HCT116 (cell line): ENCODE data around the gene PAQR6. TPM values are rescaled to one million over a fixed set of nuclear protein-coding genes. Genes with fewer than 3 reads are reported as not detected.

Experiments used
- ATAC-seq: fragments of 200-7000 bp; cut with Tn5 transposase; 2 replicates; pipeline ENCODE4 v1.9.1; 2020; ENCODE audit warnings: mild to moderate bottlenecking, moderate library complexity
- BruUV-seq: library from RNA; stranded (reverse); fragments of 400-500 nt; replicated peaks from 2 replicates; lab custom pipeline; 2021; lab: Mats Ljungman, UMichigan
- CTCF ChIA-PET: fragments of 300-600 bp; sonication (Branson Sonifier 250); formaldehyde crosslinking; loops from one replicate; lab custom pipeline; 2021; ENCODE audit warnings: antibody characterized with exemption; lab: Charles Lee
- POLR2A ChIA-PET: fragments of 300-600, 350-600 bp; sonication (Branson Sonifier 250); formaldehyde crosslinking; loops from one replicate; lab custom pipeline; 2021; ENCODE audit warnings: antibody characterized with exemption; lab: Charles Lee
- RAD21 ChIA-PET, 2 experiments: fragments of 300-600 bp; sonication (Branson Sonifier 250); formaldehyde crosslinking; loops; one replicate each; lab custom pipeline; 2023; ENCODE audit warnings: low total read pairs in 2 of 2; ENCODE audit not compliant: uncharacterized antibody in 2 of 2, unreplicated experiment in 2 of 2, low non-redundant PET in 1 of 2; lab: Charles Lee
- DNase-seq: peaks from one replicate; pipeline ENCODE4 v3.0.0-alpha.2; 2010; ENCODE audit warnings: low read depth, low spot score
- H2AFZ ChIP-seq: fragments of 200-600 bp; shearing (Covaris generic), sonication (generic); 2 replicates; pipeline ENCODE4 v1.6.1; 2017; ENCODE audit warnings: low read depth, mixed run types, mixed read lengths, antibody characterized with exemption, low read length; ENCODE audit not compliant: poor library complexity, severe bottlenecking
- H3K27ac ChIP-seq: 2 replicates; pipeline ENCODE4 v1.5.1; 2012; ENCODE audit warnings: low read depth, low read length
- H3K27me3 ChIP-seq: fragments of 200-600 bp; sonication (generic); 2 replicates; pipeline ENCODE4 v1.6.1; 2016; ENCODE audit warnings: mixed run types, low read length, mixed read lengths; ENCODE audit not compliant: insufficient read depth
- H3K36me3 ChIP-seq, 2 experiments: fragments of 200-500 bp in 1 of 2; fragments of 200-600 bp in 1 of 2; sonication (Bioruptor generic) in 1 of 2; sonication (generic) in 1 of 2; 2 replicates each; pipeline versions ENCODE4 v1.5.1 to v1.6.1; 2014 to 2016; ENCODE audit warnings: low read length in 2 of 2, inconsistent platforms in 1 of 2, mixed read lengths in 1 of 2, mixed run types in 1 of 2; ENCODE audit not compliant: insufficient read depth in 2 of 2, control insufficient read depth in 1 of 2
- H3K4me1 ChIP-seq, 2 experiments: fragments of 200-600 bp in 1 of 2; sonication (generic) in 1 of 2; 2 replicates each; pipeline versions ENCODE4 v1.5.1 to v1.6.1; 2012 to 2017; ENCODE audit warnings: low read length in 2 of 2, inconsistent platforms in 1 of 2, mild to moderate bottlenecking in 1 of 2, mixed read lengths in 1 of 2, mixed run types in 1 of 2, moderate library complexity in 1 of 2; ENCODE audit not compliant: insufficient read depth in 2 of 2, control insufficient read depth in 1 of 2
- H3K4me2 ChIP-seq: fragments of 200-600 bp; sonication (generic); 2 replicates; pipeline ENCODE4 v1.6.1; 2017; ENCODE audit warnings: mixed run types, low read length, mixed read lengths
- H3K4me3 ChIP-seq, 2 experiments: fragments of 200-600 bp in 1 of 2; sonication (generic) in 1 of 2; replicated peaks in 1 of 2; 2 replicates each; pipeline ENCODE4 v1.5.1; 2011 to 2016; ENCODE audit warnings: low read length in 2 of 2, control low read depth in 1 of 2, low read depth in 1 of 2, mild to moderate bottlenecking in 1 of 2, mixed read lengths in 1 of 2, mixed run types in 1 of 2
- H3K79me2 ChIP-seq: fragments of 200-600 bp; sonication (generic); 2 replicates; pipeline ENCODE4 v1.6.1; 2017; ENCODE audit warnings: mild to moderate bottlenecking, mixed run types, low read length, moderate library complexity, mixed read lengths; ENCODE audit not compliant: insufficient read depth
- H3K9ac ChIP-seq: fragments of 200-600 bp; sonication (generic); 2 replicates; pipeline ENCODE4 v1.6.1; 2016; ENCODE audit warnings: low read length, mixed read lengths
- H3K9me2 ChIP-seq: fragments of 200-600 bp; sonication (generic), shearing (Covaris generic); 2 replicates; pipeline ENCODE4 v1.6.1; 2017; ENCODE audit warnings: mixed run types, mild to moderate bottlenecking, moderate library complexity; ENCODE audit not compliant: insufficient read depth
- H3K9me3 ChIP-seq, 2 experiments: fragments of 200-500 bp in 1 of 2; fragments of 200-600 bp in 1 of 2; sonication (Bioruptor generic) in 1 of 2; sonication (generic) in 1 of 2; 2 replicates each; pipeline ENCODE4 v1.6.1; 2014 to 2017; ENCODE audit warnings: low read length in 2 of 2, mixed read lengths in 2 of 2, inconsistent platforms in 1 of 2, low read depth in 1 of 2, mild to moderate bottlenecking in 1 of 2, mixed run types in 1 of 2, moderate library complexity in 1 of 2; ENCODE audit not compliant: control insufficient read depth in 1 of 2, insufficient read depth in 1 of 2
- H4K20me1 ChIP-seq: fragments of 200-600 bp; sonication (generic), shearing (Covaris generic); 2 replicates; pipeline ENCODE4 v1.6.1; 2017; ENCODE audit warnings: mixed run types, mild to moderate bottlenecking, moderate library complexity; ENCODE audit not compliant: insufficient read depth
- CBX3 ChIP-seq: IDR thresholded peaks from 2 replicates; pipeline ENCODE4 v1.6.1; 2012; ENCODE audit warnings: low read depth
- CTCF ChIP-seq, 3 experiments: fragments of 200-600 bp in 1 of 3; sonication (generic) in 1 of 3; IDR thresholded peaks in 2 of 3; conservative IDR thresholded peaks in 1 of 3; 2 replicates each; pipeline ENCODE4 v1.5.1; 2012 to 2017; ENCODE audit warnings: low read depth in 2 of 3, low read length in 2 of 3, antibody characterized with exemption in 1 of 3, borderline replicate concordance in 1 of 3, control low read depth in 1 of 3, mild to moderate bottlenecking in 1 of 3, mixed read lengths in 1 of 3, mixed run types in 1 of 3, moderate library complexity in 1 of 3; ENCODE audit not compliant: insufficient read depth in 1 of 3
- EGR1 ChIP-seq: IDR thresholded peaks from 2 replicates; pipeline ENCODE4 v1.6.1; 2012; ENCODE audit warnings: low read depth
- EZH2phosphoT487 ChIP-seq: fragments of 200-600 bp; IDR thresholded peaks from 2 replicates; pipeline ENCODE4 v1.6.1; 2018; ENCODE audit warnings: antibody characterized with exemption, borderline replicate concordance
- JUND ChIP-seq: IDR thresholded peaks from 2 replicates; pipeline ENCODE4 v1.6.1; 2012
- ZBTB33 ChIP-seq: IDR thresholded peaks from 2 replicates; pipeline ENCODE4 v1.6.1; 2011; ENCODE audit warnings: mild to moderate bottlenecking, low read length, moderate library complexity; ENCODE audit not compliant: insufficient replicate concordance; ENCODE audit errors: extremely low read depth
- intact Hi-C: fragments of 100-400 bp; cut with micrococcal nuclease; formaldehyde crosslinking; loops from 2 replicates; pipeline ENCODE4 v1.10.0; 2022
- total RNA-seq: library from RNA; stranded (reverse); gene quantifications from one replicate; pipeline ENCODE4 v1.2.1, GENCODE V29; 2021; ENCODE audit not compliant: unreplicated experiment

PAQR6 gene
- total RNA-seq, 1 experiment from 2014 or later = 10.9 TPM

- CTCF ChIA-PET = interaction anchor here (0.6 to 1.5 kb wide), 3 partner anchors 9 to 254 kb away, joined by 3 to 7 read pairs (median 3); no protein-coding TSS in a partner anchor
These were observed 14.3 kb downstream of the PAQR6 start for GRCh38 chr1:156233426-156234127.

More at GRCh38 chr1:156233426-156234127, 14.3 kb downstream of the PAQR6 start:
- H2AFZ ChIP-seq = no peak overlapping the region
- H3K27me3 ChIP-seq = no peaks in the 10 kb centered on the region
- BruUV-seq = no TSS peak
- peaks cover 0 to 7% of the 10 kb centered on the region in 2 experiments; a peak in 2 of 4 replicates for H3K36me3 ChIP-seq
- H3K4me2 ChIP-seq = peak overlapping the region; percentile 56
- intact Hi-C loops = no loop called here
- ATAC-seq (no peak), DNase-seq (no peak)
- peak overlapping the region; percentile 5; the same call in 1 of the 2 replicates for H3K9ac ChIP-seq
- POLR2A ChIA-PET = interaction anchor here (0.7 to 1.1 kb wide), 2 partner anchors 8 to 49 kb away, joined by 3 to 4 read pairs; partner anchors contain the start of gene SMG5
- H3K27ac ChIP-seq = no peak overlapping the region
- H4K20me1 ChIP-seq = no peaks in the 10 kb centered on the region
- peaks cover 4 to 20% of the 10 kb centered on the region in 2 experiments; a peak in 3 of 4 replicates for H3K4me1 ChIP-seq
- RAD21 ChIA-PET = no interaction called here
- H3K4me3 ChIP-seq = no peak overlapping the region
- H3K9me2 ChIP-seq = no peaks in the 10 kb centered on the region
- no peaks in the 10 kb centered on the region for H3K79me2 ChIP-seq
- no peak for TF ChIP-seq CBX3
- no peak for TF ChIP-seq EZH2phosphoT487
- TF ChIP-seq ZBTB33 = no peak
- TF ChIP-seq EGR1 = peak; percentile 29; the same call in 1 of the 2 replicates
- TF ChIP-seq CTCF (IDR thresholded peaks at IDR 0.05 in 2 of 3, conservative IDR thresholded peaks at IDR 0.05 in 1 of 3; ENCODE audit: borderline replicate concordance in 1 of 3, insufficient read depth in 1 of 3, low read depth in 2 of 3, low read length in 2 of 3) = no peak
- TF ChIP-seq JUND = no peak
- TF ChIP-seq, all 23 proteins: peak for 1
- no peaks in the 10 kb centered on the region for H3K9me3 ChIP-seq
